Dedifferentiated amniotic fluid mesenchymal stem cell (primary cell): Measurements from ENCODE around the gene SYNPR.
A peak's percentile ranks its signal among the peaks of the same experiment; 100 is the strongest.

Source experiments
- DNase-seq: peaks from one replicate; pipeline ENCODE4 v3.0.0-alpha.2; 2016; ENCODE audit errors: extremely low spot score

SYNPR gene

GRCh38 chr3:63538919-63539318 lies 260.8 kb downstream of the SYNPR start:
- no peak for DNase-seq

- no peak for DNase-seq
Observed at GRCh38 chr3:63555767-63556166, 277.7 kb downstream of the SYNPR start.

- DNase-seq: no peak
Observed at GRCh38 chr3:63556401-63556800, 278.3 kb downstream of the SYNPR start.

GRCh38 chr3:63557912-63558311 lies 279.8 kb downstream of the SYNPR start:
- DNase-seq: no peak

DNA sequence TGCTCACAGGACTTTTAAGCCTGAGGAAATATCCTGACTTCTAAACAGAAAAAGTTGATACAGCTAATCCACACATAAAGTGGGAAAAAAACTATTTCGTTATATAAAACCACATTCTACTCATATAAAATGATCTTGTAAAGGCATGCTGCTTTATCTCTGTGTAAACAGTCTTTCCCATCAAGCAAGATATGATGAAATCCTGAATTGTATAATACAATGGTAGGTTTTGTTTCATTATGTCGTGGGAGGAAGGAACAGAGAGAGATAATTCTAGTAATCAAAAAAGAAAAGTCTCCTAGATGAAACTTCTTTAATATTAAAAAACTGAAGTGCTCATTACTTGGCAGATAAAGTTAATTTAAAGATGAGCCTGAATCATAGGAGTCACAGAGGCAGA lies 281.8 kb downstream of the SYNPR start:
- no peak for DNase-seq

DNA sequence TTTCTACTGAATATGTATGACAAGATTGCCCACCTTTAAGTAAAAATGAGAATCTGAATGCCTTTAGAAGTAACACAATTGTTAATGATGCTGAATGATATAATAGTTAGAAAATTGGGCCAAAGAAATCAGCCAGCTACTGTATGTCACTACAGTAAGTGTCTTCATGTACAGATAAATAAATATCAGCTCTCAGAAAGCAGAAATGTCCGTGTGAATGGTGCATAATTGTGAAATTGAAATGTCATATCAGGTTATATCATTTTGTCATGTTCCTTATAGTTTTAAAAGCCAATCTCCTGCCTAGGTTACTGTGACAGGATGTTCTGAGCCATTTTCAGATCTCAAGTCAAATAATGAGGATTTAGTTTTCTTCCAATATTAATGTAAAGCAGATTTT lies 283.8 kb downstream of the SYNPR start:
- no peak for DNase-seq

DNA sequence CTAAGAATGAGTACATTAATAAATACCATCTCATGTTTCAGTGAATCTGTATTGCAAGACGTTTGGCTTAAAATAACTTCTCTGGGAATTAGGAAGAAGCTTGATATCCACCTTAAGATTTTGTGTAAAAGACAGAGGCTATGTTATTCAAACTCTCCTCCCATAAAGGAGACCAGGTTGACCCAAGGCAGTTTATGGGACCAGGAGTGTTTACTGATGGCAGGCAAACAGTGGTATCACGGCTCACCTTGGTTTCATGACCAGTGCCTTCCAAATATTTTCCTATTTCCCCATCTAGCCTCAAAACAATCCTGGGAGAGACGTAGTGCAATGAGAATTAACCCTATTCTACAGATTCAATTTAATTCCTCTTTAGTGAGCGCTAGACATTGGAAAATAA lies 284.2 kb downstream of the SYNPR start:
- no peak for DNase-seq

DNA sequence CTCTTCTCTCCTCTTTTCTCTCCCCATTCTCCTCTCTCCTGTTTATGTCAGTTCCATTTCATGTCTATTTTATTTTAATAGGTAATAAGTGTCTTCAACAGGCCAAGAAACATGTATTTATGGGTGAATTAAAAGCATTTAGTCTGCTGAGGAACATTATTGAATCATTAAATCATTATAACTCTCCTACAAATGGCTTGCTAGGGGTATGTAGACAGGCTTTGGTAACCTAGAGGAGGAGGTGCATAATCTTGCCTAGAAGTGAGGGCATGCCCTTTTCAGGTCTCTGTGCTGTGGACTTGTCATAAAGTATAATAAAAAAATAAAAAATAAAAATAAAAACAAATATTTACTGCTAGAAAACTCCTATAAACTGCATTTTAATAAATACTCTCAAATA lies 285.5 kb downstream of the SYNPR start:
- DNase-seq: no peak

DNA sequence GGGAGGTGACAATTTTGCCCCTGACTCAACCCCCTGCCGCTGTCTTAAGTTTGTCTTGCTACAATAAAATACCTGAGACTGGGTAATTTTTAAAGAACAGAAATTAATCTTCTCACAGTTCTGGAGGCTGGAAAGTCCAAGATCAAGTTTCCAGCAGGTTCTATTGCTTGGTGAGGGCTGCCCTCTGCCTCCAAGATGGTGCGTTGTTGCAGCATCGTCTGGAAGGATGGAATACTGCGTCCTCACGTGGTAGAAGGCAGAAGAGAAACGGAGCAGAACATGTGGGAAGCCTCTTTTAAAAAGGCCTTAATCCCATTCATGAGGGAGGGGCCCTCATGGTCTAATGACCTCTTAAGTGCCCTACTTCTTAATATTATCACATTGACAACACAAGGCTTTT lies 287.1 kb downstream of the SYNPR start:
- no peak for DNase-seq

DNA sequence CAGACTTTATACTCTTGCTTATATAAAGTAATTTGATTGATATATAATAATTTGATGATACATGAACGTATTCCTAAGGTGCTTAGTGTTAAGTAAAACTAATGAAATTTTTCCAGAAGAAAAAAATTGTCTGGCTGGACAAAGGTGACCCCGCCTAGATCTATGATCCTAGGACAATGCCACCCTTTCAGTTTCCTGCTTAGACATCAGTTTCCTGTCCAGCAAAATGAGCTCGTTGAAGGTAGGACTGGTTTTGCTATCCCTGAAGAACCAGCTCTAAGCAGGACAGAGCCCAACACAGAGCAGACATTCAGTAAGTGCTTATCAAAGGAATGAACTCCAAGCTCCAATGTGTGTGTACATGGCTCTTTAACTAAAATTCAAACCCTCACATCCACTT lies 293.6 kb downstream of the SYNPR start:
- no peak for DNase-seq

- DNase-seq: no peak
Observed at GRCh38 chr3:63576846-63577245, 298.7 kb downstream of the SYNPR start.

DNA sequence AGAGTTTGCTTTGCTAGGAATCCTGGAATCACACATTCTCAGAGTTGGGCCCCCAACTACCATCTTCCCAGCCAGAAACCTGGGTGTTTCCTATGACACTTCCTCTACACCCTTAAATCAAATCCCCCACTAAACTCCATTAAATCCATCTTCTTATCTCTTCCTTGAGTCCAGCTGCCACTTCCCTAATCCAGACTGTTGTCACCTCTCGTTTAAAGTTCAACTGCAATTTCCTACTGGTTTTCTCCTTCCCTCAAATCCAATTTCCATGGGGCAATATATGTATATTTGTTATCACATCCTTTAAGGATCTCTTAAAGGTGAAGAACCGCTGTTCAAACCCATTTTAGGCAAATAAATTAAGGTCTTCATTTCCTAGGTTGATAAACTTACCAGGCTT lies 300.8 kb downstream of the SYNPR start:
- no peak for DNase-seq

DNA sequence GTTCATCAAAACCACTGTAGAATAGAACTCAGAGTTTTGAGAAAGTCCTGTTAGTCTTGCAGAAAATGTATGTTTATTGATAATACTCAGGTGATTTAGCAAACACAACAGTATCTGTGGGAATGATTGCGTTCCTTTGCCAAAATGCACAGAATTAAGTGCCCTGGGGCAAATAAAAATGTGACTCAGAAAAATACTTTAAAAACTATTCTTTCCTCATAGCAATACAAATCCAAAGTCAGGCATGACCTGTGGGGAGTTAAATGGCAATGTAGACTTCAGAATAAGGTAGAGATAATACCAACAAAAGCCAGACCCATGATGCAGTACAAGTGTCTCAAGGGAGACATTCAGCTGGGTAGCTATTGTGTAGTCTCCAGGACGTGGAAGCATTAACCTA lies 302.0 kb downstream of the SYNPR start:
- DNase-seq: no peak

DNA sequence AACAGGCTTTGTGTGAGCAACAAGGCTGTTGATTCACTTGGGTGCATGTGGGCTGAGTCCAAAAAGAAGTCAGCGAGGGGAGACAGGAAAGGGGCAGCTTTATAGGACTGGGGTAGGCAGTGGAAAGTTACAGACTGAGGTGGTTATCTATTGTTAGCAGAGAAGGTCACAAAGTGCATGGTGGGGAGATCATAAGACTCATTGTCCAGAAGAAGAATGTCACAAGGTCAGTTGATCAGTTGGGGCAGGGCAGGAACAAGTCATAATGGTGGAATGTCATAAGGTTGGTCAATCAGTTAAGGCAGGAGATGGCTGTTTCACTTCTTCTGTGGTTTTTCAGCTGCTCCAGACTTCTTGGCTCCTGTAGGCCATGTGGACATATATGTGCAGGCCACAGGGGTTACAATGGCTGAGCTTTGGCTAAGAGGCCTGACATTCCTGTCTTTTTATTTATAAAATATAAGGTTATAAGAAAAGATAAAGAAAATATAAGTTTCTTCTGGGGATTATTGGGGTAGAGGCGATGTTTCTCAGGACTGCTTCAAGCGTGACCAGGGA lies 304.9 kb downstream of the SYNPR start:
- DNase-seq: no peak

DNA sequence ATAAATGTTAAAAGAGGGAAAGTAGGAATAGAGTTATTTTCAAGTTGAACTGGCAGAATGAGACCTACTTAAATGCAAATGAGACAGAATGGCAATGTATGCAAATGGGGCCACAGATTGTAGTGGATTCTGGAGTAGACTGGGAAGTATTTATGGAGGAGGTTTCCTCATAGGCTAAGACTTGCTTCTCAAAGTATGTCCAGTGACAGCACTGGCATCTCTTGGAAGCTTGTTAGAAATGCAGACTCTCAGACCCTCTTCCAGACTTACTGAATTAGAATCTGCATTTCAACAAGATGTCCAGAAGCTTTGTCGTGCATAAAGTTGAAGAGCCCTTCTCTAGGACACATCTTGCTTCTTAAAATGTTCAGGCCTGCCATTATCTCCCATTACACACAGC lies 306.6 kb downstream of the SYNPR start:
- DNase-seq: no peak

DNA sequence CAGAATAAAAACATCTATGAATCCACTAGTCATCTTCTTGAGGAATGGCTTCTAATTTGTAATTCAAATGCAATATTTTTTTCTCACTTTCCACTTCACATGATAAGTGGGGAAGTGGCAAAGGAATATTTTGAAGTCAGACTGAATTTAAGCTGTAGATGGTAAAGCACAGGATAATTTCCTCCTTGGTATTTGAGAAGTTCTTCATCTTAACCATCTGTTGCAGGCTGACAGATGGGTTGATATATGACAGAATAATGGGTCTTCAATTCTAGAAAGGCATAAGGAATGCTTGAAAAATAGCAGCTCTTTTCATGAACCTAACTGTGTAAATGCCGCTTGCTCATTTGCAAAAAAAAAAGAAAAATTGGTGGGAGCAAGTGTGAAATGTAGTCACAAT lies 307.8 kb downstream of the SYNPR start:
- DNase-seq: no peak

- no peak for DNase-seq
Observed at GRCh38 chr3:63588895-63589294, 310.8 kb downstream of the SYNPR start.

DNA sequence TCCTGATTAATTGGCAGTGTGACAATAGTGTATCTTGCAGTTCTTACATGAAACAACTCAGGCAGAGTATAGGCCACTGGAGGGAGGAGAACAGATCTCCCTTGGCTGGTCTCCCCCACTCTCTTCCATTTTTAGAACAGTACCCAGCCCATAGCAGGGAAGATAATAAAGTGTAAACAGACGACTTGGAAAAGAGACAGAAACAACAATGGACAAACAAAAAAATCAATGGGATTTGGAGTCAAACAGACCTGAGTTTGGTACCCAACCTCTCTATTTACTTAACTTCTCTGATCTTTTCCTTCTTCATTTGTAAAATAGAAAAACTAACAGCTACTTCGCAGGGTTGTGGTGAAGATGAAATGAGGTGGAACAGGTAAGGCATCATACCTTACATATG lies 315.7 kb downstream of the SYNPR start:
- DNase-seq: no peak

GRCh38 chr3:63595221-63595620 lies 317.1 kb downstream of the SYNPR start:
- no peak for DNase-seq

GRCh38 chr3:63597019-63597418 lies 318.9 kb downstream of the SYNPR start:
- DNase-seq: no peak

DNA sequence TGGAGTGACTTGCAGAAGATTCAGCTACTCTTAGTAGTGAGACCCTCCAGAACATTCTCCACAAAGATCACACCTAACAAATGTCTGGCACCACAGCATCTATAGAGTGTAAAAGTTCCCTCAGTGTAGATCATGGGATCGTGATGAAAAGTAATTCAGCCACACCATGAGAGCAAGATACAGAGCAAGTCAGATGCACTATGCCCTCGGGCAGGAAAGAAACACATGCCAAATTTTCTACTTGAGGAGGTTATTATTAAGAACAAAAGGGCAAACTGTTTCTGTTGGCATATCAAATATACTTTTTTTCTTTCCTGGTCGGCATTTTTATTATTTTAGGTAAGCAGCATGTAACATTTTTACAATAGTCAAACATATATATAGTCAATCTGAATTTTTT lies 329.6 kb downstream of the SYNPR start:
- no peak for DNase-seq

DNA sequence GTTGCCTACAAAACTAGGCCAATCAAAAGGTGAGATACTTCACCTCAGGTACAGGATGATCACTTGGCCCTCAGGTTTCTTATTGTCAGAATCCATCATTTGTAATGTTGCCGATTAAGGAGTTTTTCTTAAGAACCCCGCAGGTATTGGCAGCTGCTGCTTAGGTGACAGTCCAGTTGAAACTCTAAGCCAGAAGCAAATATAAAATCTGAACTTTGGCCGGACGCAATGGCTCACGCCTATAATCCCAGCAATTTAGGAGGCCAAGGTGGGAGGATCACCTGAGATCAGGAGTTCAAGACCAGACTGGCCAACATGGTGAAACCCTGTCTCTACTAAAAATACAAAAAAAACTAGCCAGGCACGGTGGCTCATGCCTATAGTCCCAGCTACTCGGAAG lies 331.3 kb downstream of the SYNPR start:
- DNase-seq: no peak

DNA sequence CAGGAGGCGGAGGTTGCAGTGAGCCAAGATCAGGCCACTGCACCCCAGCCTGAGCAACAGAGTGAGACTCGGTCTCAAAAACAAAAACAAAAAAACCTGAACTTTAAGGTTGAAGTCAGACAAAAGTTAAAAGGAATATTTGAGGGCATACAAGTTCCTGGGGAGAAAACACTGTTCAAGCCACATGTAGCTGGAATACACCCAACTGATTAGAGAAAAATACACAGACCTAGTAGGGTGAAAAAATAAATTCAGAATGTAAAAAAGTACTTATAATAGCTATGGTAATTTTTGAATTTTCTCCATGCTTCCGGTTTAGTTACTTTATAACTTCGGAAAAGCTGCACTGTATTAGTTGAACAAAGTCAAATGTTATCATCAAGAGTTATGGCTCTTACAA lies 331.7 kb downstream of the SYNPR start:
- no peak for DNase-seq

DNA sequence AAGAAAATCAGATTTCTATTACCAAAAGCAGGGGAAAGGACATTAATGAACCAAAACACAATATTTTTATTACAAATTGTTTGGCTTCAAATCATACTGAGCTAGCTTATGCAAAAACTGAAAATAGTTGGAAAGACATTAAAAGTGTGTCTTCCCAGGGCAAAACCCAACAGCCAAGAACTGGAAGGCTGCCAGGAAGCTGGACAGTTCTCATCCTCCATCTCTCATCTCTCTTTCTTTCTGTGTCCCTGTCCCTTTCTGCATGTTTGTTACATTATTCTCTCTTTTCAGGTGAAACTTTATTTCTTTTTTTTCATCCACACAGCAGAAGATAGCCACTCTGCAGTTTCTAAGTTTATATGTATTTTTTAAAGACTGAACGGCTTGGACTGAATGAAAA lies 333.3 kb downstream of the SYNPR start:
- DNase-seq: no peak

- peak; percentile 45 for DNase-seq
Observed at GRCh38 chr3:63613561-63613960, 335.5 kb downstream of the SYNPR start.
